ENCODE measurements around the gene MBIP. TPM values are rescaled to one million over a fixed set of nuclear protein-coding genes. Genes with fewer than 3 reads are reported as not detected.
"Not testable (repeated sequence)": the region's sequence is repeated elsewhere in the genome, so short reads cannot be mapped to it uniquely, and the experiment has no call there.

MBIP gene, protein sequence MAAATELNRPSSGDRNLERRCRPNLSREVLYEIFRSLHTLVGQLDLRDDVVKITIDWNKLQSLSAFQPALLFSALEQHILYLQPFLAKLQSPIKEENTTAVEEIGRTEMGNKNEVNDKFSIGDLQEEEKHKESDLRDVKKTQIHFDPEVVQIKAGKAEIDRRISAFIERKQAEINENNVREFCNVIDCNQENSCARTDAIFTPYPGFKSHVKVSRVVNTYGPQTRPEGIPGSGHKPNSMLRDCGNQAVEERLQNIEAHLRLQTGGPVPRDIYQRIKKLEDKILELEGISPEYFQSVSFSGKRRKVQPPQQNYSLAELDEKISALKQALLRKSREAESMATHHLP
- 24.5 TPM for total RNA-seq

DNA sequence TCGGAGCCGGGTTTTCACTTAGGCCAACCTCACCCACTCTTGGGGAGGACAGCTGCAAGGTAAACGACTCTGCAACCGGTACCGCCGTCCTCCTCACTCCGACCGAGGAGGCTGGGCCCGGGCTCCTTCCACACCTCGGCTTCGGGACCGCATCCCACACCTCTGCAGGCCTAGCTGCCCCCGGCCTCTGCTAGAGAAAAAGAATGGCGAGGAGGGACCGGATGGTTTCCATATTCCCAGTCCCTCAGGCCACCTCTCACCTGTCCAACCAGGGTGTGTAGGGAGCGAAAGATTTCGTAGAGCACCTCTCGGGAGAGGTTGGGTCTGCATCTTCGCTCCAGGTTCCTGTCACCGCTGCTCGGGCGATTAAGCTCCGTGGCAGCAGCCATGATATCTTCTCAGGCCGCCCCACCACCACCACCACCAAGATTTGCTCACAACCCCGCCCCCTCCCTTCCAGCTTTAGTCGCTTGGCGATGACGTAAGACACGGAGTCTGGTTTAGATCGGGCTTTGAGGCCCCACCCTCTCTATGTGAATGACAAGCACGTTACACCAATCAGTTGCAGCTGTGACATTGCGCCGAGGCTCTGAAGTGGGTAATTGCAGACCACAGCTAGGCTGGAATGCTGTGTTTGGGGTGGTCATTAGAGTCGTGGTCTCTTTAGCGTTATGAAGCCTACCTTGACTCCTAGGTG is at the start of gene MBIP:
Gene MBIP (minus strand): TSS at position 438 of the 697 bp plus-strand sequence. CDS start 49 bp downstream, at position 389.
- DNase-seq (ENCODE audit: low spot score in 2 of 2) (peak; percentile 63 to 83), FAIRE-seq (no peak)

DNA sequence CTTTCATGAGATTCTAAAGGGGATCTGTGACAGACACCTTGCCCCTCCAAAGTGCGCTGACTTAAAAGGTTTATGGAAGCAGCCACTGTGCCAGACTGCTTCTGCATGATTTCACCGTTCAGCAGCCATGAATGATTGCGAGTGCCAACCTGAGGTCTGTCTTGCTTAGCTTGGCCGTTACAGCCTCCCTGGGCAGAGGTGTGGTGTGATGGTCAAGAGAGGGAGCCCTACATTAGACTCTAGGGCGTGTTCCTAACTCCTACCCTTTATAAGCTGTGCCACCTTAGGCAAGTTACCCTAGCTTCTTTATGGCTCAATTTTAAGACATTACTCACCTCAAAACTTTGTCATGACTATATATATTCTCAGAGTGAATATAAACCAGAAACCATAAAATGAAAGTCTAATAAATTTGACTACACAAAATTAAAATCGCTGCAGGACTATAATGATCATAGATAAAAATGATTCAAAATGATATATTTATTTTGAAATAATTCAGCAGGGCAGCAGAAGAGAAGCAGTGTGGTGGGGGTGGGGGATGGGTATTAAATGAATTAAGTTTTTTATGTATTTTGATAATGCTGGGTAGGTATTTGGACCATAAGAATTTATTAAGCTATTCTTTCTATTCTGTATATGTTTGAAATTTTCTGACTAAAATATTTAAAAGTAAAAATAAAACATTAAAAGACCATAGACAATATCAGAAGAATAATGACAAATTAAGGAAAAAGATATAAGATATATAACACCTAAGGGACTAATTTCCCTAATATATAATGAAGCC is 47.7 kb upstream of the MBIP start:
- no peak for FAIRE-seq

DNA sequence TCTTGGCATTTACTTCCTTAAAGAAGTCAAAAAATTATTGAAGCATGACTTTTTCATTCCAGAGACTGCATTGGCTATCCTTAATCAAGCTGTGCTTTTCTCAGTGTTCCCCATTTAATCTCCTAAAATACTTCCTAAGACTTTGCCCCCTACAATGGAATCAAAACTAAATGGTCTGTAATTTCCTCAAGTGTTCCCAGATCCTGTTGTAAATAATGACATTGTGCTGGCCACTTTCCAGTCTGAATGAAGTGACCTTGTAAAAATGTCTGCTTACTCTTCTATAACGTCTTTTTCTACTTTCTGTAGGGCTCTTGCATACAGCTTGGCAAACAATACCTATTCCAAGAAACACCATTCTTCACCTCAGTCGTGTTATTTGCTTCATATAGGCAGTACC is 45.3 kb upstream of the MBIP start:
- FAIRE-seq (no peak), DNase-seq (ENCODE audit: low spot score in 2 of 2) (no peak)

More for the DNA sequence above, 47.7 kb upstream of the MBIP start:
- DNase-seq (ENCODE audit: low spot score in 2 of 2) = no peak

DNA sequence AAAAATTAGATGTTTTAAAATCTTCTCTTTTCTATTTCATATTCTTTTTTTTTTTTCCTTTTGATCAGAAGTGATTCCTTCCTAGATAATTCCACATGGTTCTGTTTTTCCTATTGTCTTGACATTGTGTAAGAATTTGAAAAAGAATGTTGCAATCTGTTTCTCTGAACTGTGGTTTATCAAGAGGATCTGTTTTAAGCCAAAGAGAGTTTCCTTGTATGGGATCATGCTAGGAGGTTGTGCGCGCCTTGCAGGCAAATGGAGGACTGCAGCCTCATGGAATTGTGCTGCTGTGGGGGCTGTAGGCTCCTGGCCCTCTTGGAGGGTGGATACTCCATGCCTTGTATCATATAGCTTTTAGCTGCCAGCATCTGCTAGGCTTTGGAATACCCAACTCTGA is 43.3 kb upstream of the MBIP start:
- FAIRE-seq (no peak), DNase-seq (ENCODE audit: low spot score in 2 of 2) (no peak)

DNA sequence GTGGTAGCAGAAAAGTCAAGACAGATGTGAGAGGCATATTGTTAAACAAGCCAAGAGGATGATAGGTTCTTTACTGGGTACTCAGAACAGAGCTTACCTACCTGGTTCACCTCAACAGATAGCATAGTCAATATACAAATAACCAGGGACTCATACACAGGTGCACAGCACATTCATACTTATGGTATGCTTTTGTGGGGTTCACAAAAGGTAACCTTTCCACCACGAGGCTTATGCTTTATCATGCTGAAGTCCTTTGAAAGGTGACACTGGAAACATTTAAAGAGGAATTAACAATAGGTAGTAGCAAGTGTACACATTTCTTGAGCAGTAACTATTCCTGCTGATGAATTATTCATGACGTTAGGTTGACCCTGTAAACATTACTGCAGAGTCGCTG is 42.2 kb upstream of the MBIP start:
- FAIRE-seq (no peak), DNase-seq (ENCODE audit: low spot score in 2 of 2) (no peak)

DNA sequence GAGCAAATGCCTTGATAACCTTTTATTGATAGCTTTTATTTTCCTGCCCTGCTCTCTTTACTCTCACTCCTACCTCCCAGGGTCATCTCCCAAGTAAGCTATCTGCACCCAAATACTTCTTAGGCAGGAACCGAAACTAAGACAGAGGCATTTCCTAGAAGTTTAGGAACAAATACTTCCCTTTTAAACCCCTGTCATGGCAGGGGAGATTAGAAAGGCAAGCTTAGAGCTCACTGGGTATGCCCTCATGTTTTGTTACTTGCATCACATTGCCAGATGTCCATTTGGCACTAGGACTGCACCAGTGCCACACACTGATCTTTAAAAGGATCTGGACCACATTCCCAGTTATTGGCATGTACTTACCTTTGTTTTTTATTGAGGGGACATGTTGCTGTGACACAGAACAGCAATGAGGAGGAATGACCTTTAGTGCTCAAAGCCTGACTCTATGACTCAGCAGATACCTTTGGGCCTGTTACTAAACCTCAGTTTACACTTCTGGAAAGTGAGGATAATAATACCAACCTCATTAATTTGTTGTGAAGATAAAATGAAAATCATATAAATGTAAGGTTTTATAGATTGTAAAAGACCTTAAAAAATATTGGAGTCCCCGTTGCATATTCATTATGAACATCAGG is 40.9 kb upstream of the MBIP start:
- FAIRE-seq (no peak), DNase-seq (ENCODE audit: low spot score in 2 of 2) (no peak)

DNA sequence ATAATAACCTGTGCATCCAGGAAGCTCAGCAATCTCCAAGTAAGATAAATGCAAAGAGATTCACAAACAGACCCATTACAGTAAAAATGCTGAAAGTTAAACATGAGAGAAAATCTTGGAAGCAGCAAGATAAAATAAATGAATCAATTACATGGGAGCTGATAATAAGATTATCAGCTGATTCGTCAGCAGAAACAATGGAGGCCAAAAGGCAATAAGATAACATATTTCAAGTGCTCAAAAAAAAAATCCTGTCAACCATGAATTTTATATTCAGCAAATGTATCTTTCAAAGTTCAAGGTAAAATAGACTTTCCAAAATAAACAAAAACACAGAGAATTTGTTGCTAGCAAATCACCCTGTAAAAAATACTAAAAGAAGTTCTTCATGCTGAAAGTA is 36.4 kb upstream of the MBIP start:
- DNase-seq (ENCODE audit: low spot score in 2 of 2) (no peak), FAIRE-seq (no peak)

DNA sequence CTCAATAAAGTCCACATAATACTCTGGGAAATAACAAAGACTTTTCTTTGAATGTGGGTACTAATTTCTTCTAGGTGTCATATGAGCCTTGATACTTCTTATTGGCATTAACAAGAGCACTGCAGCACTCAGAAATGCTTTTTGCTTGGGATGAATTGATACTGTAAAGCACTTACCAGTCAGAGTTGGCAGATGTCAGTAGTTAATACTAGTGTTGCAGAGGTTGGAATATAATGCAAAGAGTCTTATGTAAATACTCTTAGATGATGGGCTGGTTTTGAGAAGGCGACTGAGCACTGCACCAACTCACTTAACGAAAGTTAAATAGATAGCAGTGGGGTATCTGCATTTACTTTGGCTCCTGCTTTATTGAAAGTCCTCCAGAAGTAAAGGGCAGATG is 25.6 kb upstream of the MBIP start:
- DNase-seq (ENCODE audit: low spot score in 2 of 2) (no peak), FAIRE-seq (no peak)

DNA sequence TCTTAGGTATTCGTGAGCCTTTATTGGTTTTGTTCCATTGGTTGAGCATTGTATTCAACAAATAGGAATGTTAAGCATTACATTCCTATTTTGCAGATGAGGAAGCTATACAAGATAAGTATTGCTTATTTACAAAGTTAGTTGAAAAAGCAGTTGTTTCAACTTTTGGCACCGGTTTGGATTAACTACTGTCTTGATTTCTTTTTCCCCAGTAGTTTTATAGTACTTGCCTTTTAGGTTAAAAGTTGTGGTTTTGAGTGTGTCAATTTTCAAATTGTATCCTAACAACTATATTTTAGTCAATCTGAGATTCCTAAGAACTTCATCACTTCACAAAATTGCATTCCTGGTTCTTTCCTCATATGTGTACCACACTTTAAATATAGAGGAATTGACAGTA is 23.8 kb upstream of the MBIP start:
- FAIRE-seq (no peak), DNase-seq (ENCODE audit: low spot score in 2 of 2) (no peak)

DNA sequence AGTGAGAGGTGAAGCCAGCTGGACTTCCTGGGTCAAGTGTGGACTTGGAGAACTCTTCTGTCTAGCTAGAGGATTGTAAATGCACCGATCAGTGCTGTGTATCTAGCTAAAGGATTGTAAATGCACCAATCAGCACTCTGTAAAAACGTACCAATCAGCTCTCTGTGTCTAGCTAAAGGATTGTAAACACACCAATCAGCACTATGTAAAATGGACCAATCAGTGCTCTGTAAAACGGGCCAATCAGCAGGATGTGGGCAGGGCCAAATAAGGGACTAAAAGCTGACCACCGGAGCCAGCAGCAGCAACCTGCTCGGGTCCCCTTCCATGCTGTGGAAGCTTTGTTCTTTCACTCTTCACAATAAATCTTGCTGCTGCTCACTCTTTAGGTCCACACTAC is 21.4 kb upstream of the MBIP start:
- FAIRE-seq; DNase-seq (ENCODE audit: low spot score in 2 of 2): not testable (repeated sequence)

DNA sequence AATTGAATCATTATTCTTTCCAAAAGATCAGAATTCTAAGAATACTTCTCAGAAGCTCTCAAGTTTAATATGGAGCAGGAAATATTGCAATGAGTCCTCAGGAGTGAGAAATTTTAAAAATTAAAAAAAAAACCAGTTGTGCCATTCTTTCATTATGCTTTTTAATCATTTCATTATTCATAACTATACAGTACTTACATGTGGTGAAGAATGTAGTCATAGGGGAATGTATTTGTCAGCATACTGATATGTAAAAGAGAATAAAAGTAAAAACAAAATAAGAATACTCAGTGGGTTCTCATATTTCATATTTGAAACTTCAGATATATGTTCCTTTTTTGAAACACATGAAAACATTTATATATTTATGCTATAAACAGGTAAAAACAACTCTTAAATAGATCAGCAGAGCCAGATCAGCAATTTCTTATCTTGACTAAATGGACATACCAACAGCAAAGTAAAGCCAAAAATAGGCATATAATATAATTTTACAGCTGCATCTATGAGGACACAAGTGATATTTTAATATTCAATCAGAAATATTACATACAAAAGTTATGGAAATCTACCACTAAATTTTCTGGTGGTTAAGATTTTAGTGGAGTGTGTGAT is 19.9 kb upstream of the MBIP start:
- FAIRE-seq (no peak), DNase-seq (ENCODE audit: low spot score in 2 of 2) (no peak)

DNA sequence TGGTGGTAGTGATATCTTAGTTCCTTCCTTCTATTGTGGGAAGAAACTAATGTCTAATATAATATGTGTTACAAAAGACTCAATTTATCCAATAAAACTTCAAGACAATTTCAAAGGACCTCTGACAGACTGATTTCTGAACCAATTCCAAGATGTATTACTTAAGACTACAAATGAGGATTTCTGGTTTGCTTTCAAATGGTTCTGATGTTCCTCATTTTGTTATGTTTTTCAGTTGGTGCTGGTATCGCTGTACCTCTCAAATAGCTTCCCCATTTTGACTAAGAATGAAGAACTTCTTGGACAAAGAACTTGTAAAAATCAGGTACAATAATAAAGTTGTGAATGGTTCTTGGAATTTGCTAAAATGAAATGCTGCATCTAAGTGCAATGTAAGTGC is 19.4 kb upstream of the MBIP start:
- FAIRE-seq = no peak
- DNase-seq (ENCODE audit: low spot score in 2 of 2) = no peak

DNA sequence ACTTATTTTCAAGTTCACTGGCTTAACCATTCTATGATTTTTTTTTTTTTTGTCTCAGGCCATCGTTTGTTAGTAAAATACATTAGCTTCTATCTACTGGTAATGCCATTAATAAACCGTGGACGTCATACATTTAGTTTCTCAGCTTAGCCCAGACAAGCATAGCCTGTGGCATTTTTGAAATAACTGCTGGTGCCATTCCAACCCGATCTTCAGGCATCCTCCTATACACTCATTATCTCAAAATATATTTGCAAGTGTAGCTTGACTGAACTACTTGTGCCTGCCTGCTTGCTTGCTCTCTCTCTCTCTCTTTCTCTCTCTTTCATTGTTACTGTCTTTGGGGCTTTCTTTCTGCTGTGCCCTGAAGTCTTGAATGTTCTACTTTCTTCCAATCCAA is 12.7 kb upstream of the MBIP start:
- DNase-seq (ENCODE audit: low spot score in 2 of 2) (no peak), FAIRE-seq (no peak)

DNA sequence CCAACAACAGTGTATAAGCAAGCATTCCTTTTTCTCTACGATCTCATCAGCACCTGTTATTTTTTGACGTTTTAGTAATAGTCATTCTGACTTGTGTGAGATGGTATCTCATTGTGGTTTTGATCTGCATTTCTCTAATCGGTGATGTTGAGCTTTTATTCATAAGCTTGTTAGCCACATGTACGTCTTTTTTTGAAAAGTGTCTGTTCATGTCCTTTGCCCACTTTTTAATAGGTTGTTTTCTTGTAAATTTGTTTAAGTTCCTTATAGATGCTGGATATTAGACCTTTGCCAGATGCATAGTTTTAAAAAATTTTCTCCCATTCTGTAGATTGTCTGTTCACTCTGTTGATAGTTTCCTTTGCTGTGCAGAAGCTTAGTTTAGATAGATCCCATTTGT is 7.1 kb upstream of the MBIP start:
- FAIRE-seq; DNase-seq (ENCODE audit: low spot score in 2 of 2): not testable (repeated sequence)

DNA sequence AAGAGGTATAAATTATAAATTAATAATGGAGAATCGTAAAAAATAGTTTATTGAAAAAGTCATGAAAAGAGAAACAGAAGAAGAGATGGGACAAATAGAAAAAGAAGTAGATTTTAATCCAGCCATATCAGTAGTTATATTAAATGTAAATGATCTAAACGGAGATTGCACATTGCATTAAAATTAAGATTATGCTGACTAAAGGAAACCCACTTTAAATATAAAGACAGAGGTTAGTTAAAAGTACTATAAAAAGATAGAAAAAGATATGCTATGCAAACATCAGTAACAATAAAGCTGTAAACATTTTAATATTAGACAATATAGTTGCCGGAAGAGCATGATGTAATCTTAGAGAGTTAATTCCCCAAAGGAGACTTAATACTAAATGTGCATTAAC is 5.4 kb upstream of the MBIP start:
- DNase-seq (ENCODE audit: low spot score in 2 of 2) (no peak), FAIRE-seq (peak; percentile 30)

DNA sequence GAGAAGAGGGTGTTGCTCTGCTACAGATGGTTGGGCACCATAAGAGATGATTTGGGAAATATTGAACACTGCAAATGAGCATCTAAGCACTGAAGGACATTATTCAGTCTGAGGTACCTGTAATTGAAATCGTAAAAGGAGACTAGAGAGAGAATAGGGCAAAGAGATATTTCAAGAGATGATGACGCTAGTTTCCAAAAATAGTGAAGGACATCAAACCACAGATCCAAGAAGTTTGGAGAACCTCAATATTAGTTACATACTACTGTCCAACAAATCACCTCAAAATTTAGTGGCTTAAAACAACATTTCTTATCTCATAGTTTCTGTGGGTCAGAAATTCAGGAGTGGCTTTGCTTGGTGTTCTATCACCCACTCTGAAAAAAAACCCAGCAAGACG is 4.5 kb upstream of the MBIP start:
- FAIRE-seq = no peak
- no peak for DNase-seq (ENCODE audit: low spot score in 2 of 2)

DNA sequence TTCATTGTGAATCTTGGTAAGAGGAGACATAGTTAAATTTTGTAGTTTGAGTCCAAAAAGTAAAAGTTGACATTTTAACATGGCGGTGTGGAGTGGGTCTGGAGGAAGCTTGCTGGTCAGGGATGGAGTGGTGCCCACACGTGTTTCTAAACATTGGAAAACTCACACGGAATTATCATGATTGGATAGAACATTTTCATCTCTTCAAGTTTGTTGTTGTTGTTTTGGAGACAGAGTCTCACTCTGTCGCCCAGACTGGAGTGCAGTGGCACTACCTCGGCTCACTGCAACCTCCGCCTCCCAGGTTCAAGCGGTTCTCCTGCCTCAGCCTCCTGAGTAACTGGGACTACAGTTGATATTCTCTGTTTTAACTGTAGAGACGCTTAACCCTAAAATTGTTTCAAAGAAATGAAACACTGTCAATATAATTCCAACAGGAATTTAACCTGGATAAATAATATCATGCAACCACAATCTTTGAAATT is 502 bp upstream of the MBIP start:
- no peak for FAIRE-seq
- no peak for DNase-seq (ENCODE audit: low spot score in 2 of 2)

DNA sequence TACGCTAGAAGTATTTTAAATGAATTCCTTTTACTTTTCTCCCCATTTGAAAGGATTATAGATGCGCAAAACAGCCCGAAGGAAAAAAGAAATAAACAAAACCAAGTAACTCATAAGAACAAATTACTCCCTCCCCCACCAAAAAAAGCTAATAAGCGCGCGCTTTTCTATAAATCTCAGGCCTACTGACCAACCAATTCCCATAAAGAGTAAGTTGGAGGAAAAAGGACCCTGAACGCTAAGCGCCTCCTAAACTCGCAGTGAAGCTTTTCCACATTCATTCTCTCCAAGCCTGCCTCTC is 588 bp downstream of the MBIP start:
- FAIRE-seq = no peak
- no peak for DNase-seq (ENCODE audit: low spot score in 2 of 2)

DNA sequence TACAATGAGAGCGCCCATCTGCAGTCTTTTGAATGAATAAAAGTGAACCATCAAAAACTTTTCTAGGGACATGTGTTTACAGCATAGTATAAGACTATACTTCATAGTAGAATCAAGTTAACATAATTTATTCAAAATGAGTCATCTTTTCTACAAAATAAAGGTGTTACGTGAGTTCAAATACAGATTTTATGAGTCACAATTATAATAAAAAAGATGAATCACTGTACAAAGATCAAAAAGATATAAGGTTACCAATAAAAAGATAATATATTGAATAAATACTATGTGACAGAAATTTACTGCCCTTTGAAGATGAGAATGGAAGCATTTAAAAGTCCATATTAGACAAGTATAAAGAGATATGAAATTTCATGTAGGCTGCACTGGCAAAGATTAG is 2.8 kb downstream of the MBIP start:
- no peak for FAIRE-seq
- DNase-seq (ENCODE audit: low spot score in 2 of 2) = no peak

DNA sequence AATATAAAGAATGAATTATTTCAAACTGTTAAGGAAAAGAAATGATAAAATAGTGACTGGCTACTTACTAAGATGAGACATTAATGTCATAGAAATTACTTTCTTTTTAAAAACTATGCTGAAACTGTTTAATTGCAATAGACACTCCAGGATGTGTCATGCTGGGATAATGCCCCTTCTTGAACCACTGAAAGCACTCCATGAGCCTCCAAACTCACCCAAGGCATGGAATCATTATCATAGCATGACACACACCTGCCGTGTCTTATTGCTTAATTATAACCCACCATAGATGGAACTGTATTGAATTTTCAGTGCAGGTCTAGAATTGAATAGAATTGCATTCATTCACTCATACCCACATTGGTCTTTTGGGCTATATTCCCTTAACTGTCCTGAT is 4.3 kb downstream of the MBIP start:
- DNase-seq (ENCODE audit: low spot score in 2 of 2) (no peak), FAIRE-seq (peak; percentile 61)
